HepG2 (cell line): ENCODE measurements around the gene CAVIN1. TPM values are rescaled to one million over a fixed set of nuclear protein-coding genes. Genes with fewer than 3 reads are reported as not detected.

ENCODE experiments used
- FOXP1 ChIP-seq, 2 experiments: fragments of 450-650 bp in 1 of 2; IDR thresholded peaks; 2 replicates each; pipeline ENCODE4 v1.6.1; 2017 to 2018; ENCODE audit warnings: antibody characterized with exemption in 1 of 2
- HOXA3 ChIP-seq: sonication (generic); formaldehyde crosslinking; IDR thresholded peaks from 2 replicates; pipeline ENCODE4 v1.5.0; 2020; ENCODE audit warnings: missing genetic modification reagents
- KMT2B ChIP-seq: IDR thresholded peaks from 2 replicates; pipeline ENCODE4 v1.6.1; 2016; ENCODE audit warnings: missing genetic modification reagents, missing compliant biosample characterization
- NONO ChIP-seq, 2 experiments: fragments of 450-650 bp in 1 of 2; sonication (generic) in 1 of 2; formaldehyde crosslinking in 1 of 2; IDR thresholded peaks in 1 of 2; conservative IDR thresholded peaks in 1 of 2; 2 replicates each; pipeline versions ENCODE4 v1.6.1 to v1.8.0; 2017 to 2022; ENCODE audit warnings: mild to moderate bottlenecking in 1 of 2, missing genetic modification reagents in 1 of 2, moderate library complexity in 1 of 2
- PAXIP1 ChIP-seq: sonication (generic); formaldehyde crosslinking; conservative IDR thresholded peaks from 2 replicates; pipeline ENCODE4 v1.4.0; 2020; ENCODE audit warnings: mild to moderate bottlenecking, missing genetic modification reagents, moderate library complexity
- RCOR2 ChIP-seq: IDR thresholded peaks from 2 replicates; pipeline ENCODE4 v1.6.1; 2016; ENCODE audit warnings: missing biosample characterization, missing genetic modification reagents
- SALL2 ChIP-seq: sonication (generic); formaldehyde crosslinking; IDR thresholded peaks from 2 replicates; pipeline ENCODE4 v1.8.1; 2023; ENCODE audit warnings: mild to moderate bottlenecking, missing genetic modification reagents, inconsistent platforms
- YEATS4 ChIP-seq: sonication (generic); formaldehyde crosslinking; IDR thresholded peaks from 2 replicates; pipeline ENCODE4 v1.4.0; 2020; ENCODE audit warnings: missing genetic modification reagents, borderline replicate concordance
- ZNF318 ChIP-seq: sonication (generic); formaldehyde crosslinking; IDR thresholded peaks from 2 replicates; pipeline ENCODE4 v1.4.0; 2020; ENCODE audit warnings: mild to moderate bottlenecking, missing genetic modification reagents
- ZNF546 ChIP-seq: sonication (generic); formaldehyde crosslinking; conservative IDR thresholded peaks from 2 replicates; pipeline ENCODE4 v1.8.1; 2023; ENCODE audit warnings: mild to moderate bottlenecking, missing genetic modification reagents
- ZNF557 ChIP-seq: sonication (generic); formaldehyde crosslinking; IDR thresholded peaks from 2 replicates; pipeline ENCODE4 v1.4.0; 2020; ENCODE audit warnings: missing genetic modification reagents
- polyA plus RNA-seq, 8 experiments: library from polyadenylated mRNA; depleted of rRNA in 3 of 8; stranded (reverse) in 7 of 8; unstranded in 1 of 8; fragments of >200 nt; fragmentation: Illumina TruSeq in 4 of 8; extraction: Trizol in 4 of 8; gene quantifications; 2 replicates each; pipeline versions ENCODE4 v1.2.1 to v1.2.3, GENCODE V29; 2011 to 2016; ENCODE audit warnings: low read depth in 4 of 8, missing spikeins in 1 of 8, mixed read lengths in 1 of 8; ENCODE audit not compliant: insufficient read depth in 1 of 8
- total RNA-seq, 5 experiments: library from RNA; depleted of rRNA; stranded (reverse); fragments of >200 nt; fragmentation: Illumina TruSeq; extraction: Trizol; gene quantifications; 2 replicates each; pipeline ENCODE4 v1.2.3, GENCODE V29; 2016; ENCODE audit warnings: low read depth in 1 of 5
- TF ChIP-seq, protein P1 (sequence below): sonication (generic); formaldehyde crosslinking; IDR thresholded peaks from 2 replicates; pipeline ENCODE4 v1.5.1; 2020; ENCODE audit warnings: mild to moderate bottlenecking, missing genetic modification reagents, borderline replicate concordance

Gene CAVIN1
- total and polyA plus RNA-seq, 2 of the 13 experiments (the other 11 are each of a cell fraction or from before 2014, with no cell fraction given) = 15.9 to 25.5 TPM

GRCh38 chr17:42388381-42389134 lies 34.5 kb downstream of the CAVIN1 start, which contains the start of gene STAT3 (continued):
- TF ChIP-seq ZNF318 (CRISPR knock-in tag) (peak; percentile 93), SALL2 (CRISPR knock-in tag) (peak; percentile 100), PAXIP1 (peak; percentile 90), YEATS4 (CRISPR knock-in tag) (peak; percentile 92), RCOR2 (CRISPR knock-in tag) (peak; percentile 85), FOXP1 (IDR thresholded peaks at IDR 0.05) (peak; percentile 53; the same call in 1 of the 2 replicates), FOXP1 (CRISPR knock-in tag; IDR thresholded peaks at IDR 0.05) (peak; percentile 88), ZNF557 (CRISPR knock-in tag) (peak; percentile 95), NONO (IDR thresholded peaks at IDR 0.05) (no peak), NONO (CRISPR knock-in tag; conservative IDR thresholded peaks at IDR 0.05) (peak; percentile 98), HOXA3 (CRISPR knock-in tag) (peak; percentile 98), ZNF546 (CRISPR knock-in tag) (peak; percentile 88), KMT2B (peak; percentile 97)
- TF ChIP-seq, protein P1, sequence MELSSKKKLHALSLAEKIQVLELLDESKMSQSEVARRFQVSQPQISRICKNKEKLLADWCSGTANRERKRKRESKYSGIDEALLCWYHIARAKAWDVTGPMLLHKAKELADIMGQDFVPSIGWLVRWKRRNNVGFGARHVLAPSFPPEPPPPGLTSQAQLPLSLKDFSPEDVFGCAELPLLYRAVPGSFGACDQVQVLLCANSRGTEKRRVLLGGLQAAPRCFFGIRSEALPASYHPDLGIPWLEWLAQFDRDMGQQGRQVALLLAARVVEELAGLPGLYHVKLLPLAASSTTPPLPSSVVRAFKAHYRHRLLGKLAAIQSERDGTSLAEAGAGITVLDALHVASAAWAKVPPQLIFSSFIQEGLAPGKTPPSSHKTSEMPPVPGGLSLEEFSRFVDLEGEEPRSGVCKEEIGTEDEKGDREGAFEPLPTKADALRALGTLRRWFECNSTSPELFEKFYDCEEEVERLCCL = peak; percentile 98; the same call in 1 of the 2 replicates
